GM12878 (cell line): Measurements from ENCODE around the gene SLC25A41. TPM values are rescaled to one million over a fixed set of nuclear protein-coding genes. Genes with fewer than 3 reads are reported as not detected.

Source experiments
- ATAC-seq: fragments of 200-7000 bp; cut with Tn5 transposase; 3 replicates; pipeline ENCODE4 v1.9.1; 2020; ENCODE audit warnings: mild to moderate bottlenecking, moderate library complexity
- BruUV-seq: library from RNA; stranded (reverse); fragments of 400-500 nt; replicated peaks from 2 replicates; lab custom pipeline; 2021; lab: Mats Ljungman, UMichigan
- CTCF ChIA-PET: fragments of 300-600 bp; sonication (Branson Sonifier 250); formaldehyde crosslinking; extraction: SDS; loops from one replicate; lab custom pipeline; 2021; ENCODE audit warnings: inconsistent platforms; lab: Yijun Ruan, JAX
- POLR2A ChIA-PET: fragments of 350-600 bp; formaldehyde crosslinking; extraction: SDS; loops from one replicate; lab custom pipeline; 2021; ENCODE audit warnings: inconsistent platforms; lab: Charles Lee
- RAD21 ChIA-PET: fragments of 300-600 bp; sonication (Branson Sonifier 250); formaldehyde crosslinking; loops from one replicate; lab custom pipeline; 2023; ENCODE audit warnings: antibody characterized with exemption; ENCODE audit not compliant: unreplicated experiment; lab: Charles Lee
- SMC1A ChIA-PET: fragments of 300-600 bp; sonication (Branson Sonifier 250); formaldehyde crosslinking; loops from one replicate; lab custom pipeline; 2023; ENCODE audit not compliant: unreplicated experiment, uncharacterized antibody; lab: Charles Lee
- DNase-seq: peaks from one replicate; pipeline ENCODE4 v3.0.0-alpha.2; 2011; ENCODE audit warnings: low read depth, low spot score
- FAIRE-seq: peaks from 3 replicates; lab custom pipeline; 2011; peaks lifted over from hg19 to GRCh38; lab: Jason Lieb, UNC
- H2AFZ ChIP-seq: 2 replicates; pipeline ENCODE4 v1.6.0; 2011; ENCODE audit warnings: low read depth, low read length, control low read depth; ENCODE audit not compliant: control insufficient read depth
- H3K27ac ChIP-seq: 2 replicates; pipeline ENCODE4 v1.5.1; 2011; ENCODE audit warnings: control low read depth; ENCODE audit not compliant: control insufficient read depth, insufficient read depth
- H3K27me3 ChIP-seq, 2 experiments: replicated peaks in 1 of 2; 2 replicates each; pipeline versions ENCODE4 v1.6.0 to v1.6.1; 2011; ENCODE audit warnings: low read length in 1 of 2; ENCODE audit not compliant: control insufficient read depth in 2 of 2, insufficient read depth in 2 of 2
- H3K36me3 ChIP-seq, 2 experiments: 2 replicates each; pipeline ENCODE4 v1.5.1; 2011; ENCODE audit warnings: low read length in 1 of 2; ENCODE audit not compliant: control insufficient read depth in 2 of 2, insufficient read depth in 2 of 2
- H3K4me1 ChIP-seq: 2 replicates; pipeline ENCODE4 v1.6.1; 2011; ENCODE audit warnings: mild to moderate bottlenecking, low read length, moderate library complexity, mixed read lengths; ENCODE audit not compliant: control insufficient read depth, insufficient read depth
- H3K4me2 ChIP-seq: 2 replicates; pipeline ENCODE4 v1.6.0; 2011; ENCODE audit warnings: control low read depth; ENCODE audit not compliant: control insufficient read depth, insufficient read depth
- H3K4me3 ChIP-seq: fragments of 200-600 bp; sonication (generic); 2 replicates; pipeline ENCODE4 v1.5.1; 2016
- H3K79me2 ChIP-seq: 2 replicates; pipeline ENCODE4 v1.6.0; 2011; ENCODE audit warnings: low read length; ENCODE audit not compliant: control insufficient read depth, insufficient read depth
- H3K9ac ChIP-seq: 2 replicates; pipeline ENCODE4 v1.8.0; 2011; ENCODE audit warnings: low read length, control low read depth, mixed read lengths; ENCODE audit not compliant: control insufficient read depth, insufficient read depth
- H3K9me3 ChIP-seq: replicated peaks from 3 replicates; pipeline ENCODE4 v1.5.1; 2011; ENCODE audit warnings: mild to moderate bottlenecking, low read length; ENCODE audit not compliant: control insufficient read depth, insufficient read depth
- H4K20me1 ChIP-seq: 2 replicates; pipeline ENCODE4 v1.6.0; 2011; ENCODE audit not compliant: control insufficient read depth, insufficient read depth
- ASH2L ChIP-seq: fragments of 300-600, 200-600 bp; sonication (generic); IDR thresholded peaks from 2 replicates; pipeline ENCODE4 v1.6.1; 2017; ENCODE audit warnings: low read depth, mild to moderate bottlenecking, borderline replicate concordance
- MTA2 ChIP-seq: fragments of 450-650 bp; IDR thresholded peaks from 2 replicates; pipeline ENCODE4 v1.6.1; 2016; ENCODE audit warnings: low read depth, mild to moderate bottlenecking, moderate library complexity
- NRF1 ChIP-seq: conservative IDR thresholded peaks from 2 replicates; pipeline ENCODE4 v1.6.1; 2011; ENCODE audit warnings: mild to moderate bottlenecking, low read depth, low read length, improper control_type of control experiment
- POLR2A ChIP-seq: IDR thresholded peaks from 2 replicates; pipeline ENCODE4 v1.6.1; 2011; ENCODE audit warnings: low read depth, mild to moderate bottlenecking, low read length
- TCF3 ChIP-seq: IDR thresholded peaks from 2 replicates; pipeline ENCODE4 v1.6.1; 2012; ENCODE audit warnings: low read depth, mild to moderate bottlenecking, low read length, borderline replicate concordance; ENCODE audit not compliant: insufficient read depth
- ZBED1 ChIP-seq: IDR thresholded peaks from 2 replicates; pipeline ENCODE4 v1.6.1; 2016; ENCODE audit warnings: borderline replicate concordance
- ZNF24 ChIP-seq: fragments of 450-650 bp; IDR thresholded peaks from 2 replicates; pipeline ENCODE4 v1.6.1; 2017; ENCODE audit warnings: antibody characterized with exemption, mild to moderate bottlenecking
- WGBS: methylation state at CpG from one replicate; pipeline ENCODE4 v1.1.6; 2016; ENCODE audit warnings: low lambda C conversion rate; ENCODE audit not compliant: insufficient replicate concordance, insufficient coverage; ENCODE audit errors: missing lambda C conversion rate; 5-methylcytosine and 5-hydroxymethylcytosine counted together
- in situ Hi-C: fragments of 300-500 bp; cut with MboI; formaldehyde crosslinking; loops from 9 replicates; pipeline ENCODE4 v1.14.3; 2018; ENCODE audit warnings: mixed read lengths
- intact Hi-C: fragments of 100-400 bp; cut with micrococcal nuclease; formaldehyde crosslinking; loops from one replicate; pipeline ENCODE4 v1.14.2; 2022; ENCODE audit not compliant: unreplicated experiment
- polyA plus RNA-seq, 11 experiments: library from polyadenylated mRNA; depleted of rRNA in 4 of 11; unstranded in 6 of 11; stranded (reverse) in 5 of 11; fragments of >200 nt; fragmentation: Nextera tagmentation in 4 of 11; fragmentation: Illumina TruSeq in 1 of 11; extraction: Ambion mirVana in 4 of 11; extraction: Trizol in 1 of 11; gene quantifications; 1 replicate in 1 of 11; 2 replicates in 10 of 11; pipeline versions ENCODE4 v1.2.1 to v1.2.3, GENCODE V29; 2011 to 2016; ENCODE audit warnings: inconsistent platforms in 2 of 11, missing spikeins in 2 of 11, low read depth in 1 of 11
- total RNA-seq, 4 experiments: library from RNA; depleted of rRNA in 3 of 4; stranded (reverse); fragments of >200 nt in 3 of 4; fragmentation: Illumina TruSeq in 1 of 4; extraction: Trizol in 1 of 4; gene quantifications; 2 replicates each; pipeline versions ENCODE4 v1.2.1 to v1.2.3, GENCODE V29; 2013 to 2021
- TF ChIP-seq, protein P1 (sequence below): fragments of 450-650 bp; IDR thresholded peaks from 2 replicates; pipeline ENCODE4 v1.6.1; 2016; ENCODE audit warnings: mild to moderate bottlenecking
- TF ChIP-seq, protein P2 (sequence below): IDR thresholded peaks from 2 replicates; pipeline ENCODE4 v1.6.1; 2012; ENCODE audit warnings: improper control_type of control experiment, low read depth, low read length; ENCODE audit not compliant: insufficient replicate concordance

SLC25A41 gene
- total and polyA plus RNA-seq, 10 of the 15 experiments (the other 5 are each of a cell fraction or from before 2014, with no cell fraction given) = 0.23 to 1.2 (median 0.43) TPM; not detected in 2

- in situ Hi-C loops (no loop called here), intact Hi-C loops (no loop called here)
- ATAC-seq (no peak), DNase-seq (no peak), FAIRE-seq (no peak)
- Histone ChIP-seq H3K4me1 (no peaks in the 10 kb centered on the region), H3K27me3 (no peaks in the 10 kb centered on the region), H4K20me1 (no peaks in the 10 kb centered on the region), H3K4me3 (no peak overlapping the region), H3K9ac (no peak overlapping the region), H3K79me2 (no peaks in the 10 kb centered on the region), H3K36me3 (peaks cover 22 to 39% of the 10 kb centered on the region in 2 experiments), H3K9me3 (peaks cover 1% of the 10 kb centered on the region; the same call in 1 of the 3 replicates), H2AFZ (no peak overlapping the region), H3K4me2 (no peak overlapping the region), H3K27ac (no peak overlapping the region)
- TF ChIP-seq POLR2A (peak; percentile 42; the same call in 1 of the 2 replicates), TCF3 (no peak)
- ChIA-PET RAD21 (interaction anchor here (0.7 kb wide), 1 partner anchor 385 kb away, joined by 5 read pairs; no protein-coding TSS in a partner anchor), POLR2A (interaction anchor here (0.6 kb wide), 2 partner anchors 12 to 186 kb away, joined by 3 to 7 read pairs; no protein-coding TSS in a partner anchor), CTCF (interaction anchor here (0.6 kb wide), 1 partner anchor 232 kb away, joined by 3 read pairs; no protein-coding TSS in a partner anchor), SMC1A (interaction anchor here (0.7 kb wide), 1 partner anchor 10 kb away, joined by 3 read pairs; the partner anchor contains the start of gene GTF2F1)
- WGBS = 91% methylated on average over 18 of the region's 19 CpGs
- BruUV-seq = no TSS peak
Observed at GRCh38 chr19:6383188-6383587, 50.4 kb downstream of the SLC25A41 start.

DNA sequence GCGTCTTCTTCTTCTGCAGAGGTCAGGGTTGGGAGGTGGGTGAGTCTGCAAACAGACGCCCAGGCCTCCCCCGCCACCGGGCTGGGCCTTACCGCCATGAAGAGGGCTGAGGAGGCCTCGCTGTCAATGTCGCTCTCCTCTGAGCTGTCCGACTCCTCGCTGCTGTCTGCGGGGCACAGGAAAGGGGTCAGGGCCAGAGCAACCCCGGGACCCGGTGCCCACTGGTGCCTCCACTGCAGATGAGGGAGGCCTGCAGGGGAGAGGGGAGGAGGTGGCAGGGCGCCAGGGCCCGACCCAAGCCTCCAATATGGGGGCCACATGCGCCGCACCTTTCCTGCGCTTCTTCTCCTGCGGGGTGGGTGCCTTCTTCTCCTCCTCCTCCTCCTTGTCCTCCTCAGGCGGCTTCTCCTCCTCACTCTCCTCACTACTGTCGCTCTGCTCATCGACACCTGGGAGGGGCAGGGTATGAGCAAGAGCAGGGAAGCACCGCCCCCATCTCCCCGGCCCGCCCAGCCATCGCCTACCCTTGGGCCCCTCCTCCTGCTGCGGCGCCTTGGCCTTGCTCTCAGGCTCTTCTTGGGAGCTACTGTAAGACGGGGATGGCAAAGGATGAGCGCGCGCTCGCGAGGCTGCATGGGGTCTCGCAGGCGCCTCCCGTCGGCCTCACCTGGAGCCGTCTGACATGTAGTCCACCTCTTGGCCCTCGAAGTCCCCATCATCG, 52.4 kb downstream of the SLC25A41 start:
- TSS peak; percentile 81 for BruUV-seq
- no peak for ATAC-seq

More for the DNA sequence above, 52.4 kb downstream of the SLC25A41 start:
- POLR2A ChIA-PET = no interaction called here
- H3K27me3 ChIP-seq = no peaks in the 10 kb centered on the region
- intact Hi-C loops = no loop called here
- H3K4me2 ChIP-seq = no peak overlapping the region
- no peak overlapping the region for H3K9ac ChIP-seq
- H3K4me1 ChIP-seq = no peaks in the 10 kb centered on the region
- H3K36me3 ChIP-seq = peaks cover 21 to 28% of the 10 kb centered on the region in 2 experiments
- H2AFZ ChIP-seq = no peak overlapping the region
- SMC1A ChIA-PET = no interaction called here
- in situ Hi-C loops = no loop called here
- CTCF ChIA-PET = interaction anchor here (0.6 kb wide), 1 partner anchor 400 kb away, joined by 3 read pairs; no protein-coding TSS in a partner anchor
- H4K20me1 ChIP-seq = no peaks in the 10 kb centered on the region
- DNase-seq = no peak
- no peak overlapping the region for H3K4me3 ChIP-seq
- RAD21 ChIA-PET = no interaction called here
- no peak for FAIRE-seq
- H3K79me2 ChIP-seq = no peaks in the 10 kb centered on the region
- TF ChIP-seq ASH2L (no peak), MTA2 (no peak), NRF1 (no peak), ZBED1 (no peak), ZNF24 (no peak)
- TF ChIP-seq, protein P1, sequence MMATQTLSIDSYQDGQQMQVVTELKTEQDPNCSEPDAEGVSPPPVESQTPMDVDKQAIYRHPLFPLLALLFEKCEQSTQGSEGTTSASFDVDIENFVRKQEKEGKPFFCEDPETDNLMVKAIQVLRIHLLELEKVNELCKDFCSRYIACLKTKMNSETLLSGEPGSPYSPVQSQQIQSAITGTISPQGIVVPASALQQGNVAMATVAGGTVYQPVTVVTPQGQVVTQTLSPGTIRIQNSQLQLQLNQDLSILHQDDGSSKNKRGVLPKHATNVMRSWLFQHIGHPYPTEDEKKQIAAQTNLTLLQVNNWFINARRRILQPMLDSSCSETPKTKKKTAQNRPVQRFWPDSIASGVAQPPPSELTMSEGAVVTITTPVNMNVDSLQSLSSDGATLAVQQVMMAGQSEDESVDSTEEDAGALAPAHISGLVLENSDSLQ = no peak
- TF ChIP-seq, protein P2, sequence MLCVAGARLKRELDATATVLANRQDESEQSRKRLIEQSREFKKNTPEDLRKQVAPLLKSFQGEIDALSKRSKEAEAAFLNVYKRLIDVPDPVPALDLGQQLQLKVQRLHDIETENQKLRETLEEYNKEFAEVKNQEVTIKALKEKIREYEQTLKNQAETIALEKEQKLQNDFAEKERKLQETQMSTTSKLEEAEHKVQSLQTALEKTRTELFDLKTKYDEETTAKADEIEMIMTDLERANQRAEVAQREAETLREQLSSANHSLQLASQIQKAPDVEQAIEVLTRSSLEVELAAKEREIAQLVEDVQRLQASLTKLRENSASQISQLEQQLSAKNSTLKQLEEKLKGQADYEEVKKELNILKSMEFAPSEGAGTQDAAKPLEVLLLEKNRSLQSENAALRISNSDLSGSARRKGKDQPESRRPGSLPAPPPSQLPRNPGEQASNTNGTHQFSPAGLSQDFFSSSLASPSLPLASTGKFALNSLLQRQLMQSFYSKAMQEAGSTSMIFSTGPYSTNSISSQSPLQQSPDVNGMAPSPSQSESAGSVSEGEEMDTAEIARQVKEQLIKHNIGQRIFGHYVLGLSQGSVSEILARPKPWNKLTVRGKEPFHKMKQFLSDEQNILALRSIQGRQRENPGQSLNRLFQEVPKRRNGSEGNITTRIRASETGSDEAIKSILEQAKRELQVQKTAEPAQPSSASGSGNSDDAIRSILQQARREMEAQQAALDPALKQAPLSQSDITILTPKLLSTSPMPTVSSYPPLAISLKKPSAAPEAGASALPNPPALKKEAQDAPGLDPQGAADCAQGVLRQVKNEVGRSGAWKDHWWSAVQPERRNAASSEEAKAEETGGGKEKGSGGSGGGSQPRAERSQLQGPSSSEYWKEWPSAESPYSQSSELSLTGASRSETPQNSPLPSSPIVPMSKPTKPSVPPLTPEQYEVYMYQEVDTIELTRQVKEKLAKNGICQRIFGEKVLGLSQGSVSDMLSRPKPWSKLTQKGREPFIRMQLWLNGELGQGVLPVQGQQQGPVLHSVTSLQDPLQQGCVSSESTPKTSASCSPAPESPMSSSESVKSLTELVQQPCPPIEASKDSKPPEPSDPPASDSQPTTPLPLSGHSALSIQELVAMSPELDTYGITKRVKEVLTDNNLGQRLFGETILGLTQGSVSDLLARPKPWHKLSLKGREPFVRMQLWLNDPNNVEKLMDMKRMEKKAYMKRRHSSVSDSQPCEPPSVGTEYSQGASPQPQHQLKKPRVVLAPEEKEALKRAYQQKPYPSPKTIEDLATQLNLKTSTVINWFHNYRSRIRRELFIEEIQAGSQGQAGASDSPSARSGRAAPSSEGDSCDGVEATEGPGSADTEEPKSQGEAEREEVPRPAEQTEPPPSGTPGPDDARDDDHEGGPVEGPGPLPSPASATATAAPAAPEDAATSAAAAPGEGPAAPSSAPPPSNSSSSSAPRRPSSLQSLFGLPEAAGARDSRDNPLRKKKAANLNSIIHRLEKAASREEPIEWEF = no peak
- no peak overlapping the region for H3K27ac ChIP-seq
- peaks cover 1% of the 10 kb centered on the region; the same call in 1 of the 3 replicates for H3K9me3 ChIP-seq
- WGBS = over 99% methylated on average over 23 of the region's 40 CpGs
